Urinary bladder (tissue), 4 donors: Measurements from ENCODE around the gene SPECC1L. TPM values are rescaled to one million over a fixed set of nuclear protein-coding genes. Genes with fewer than 3 reads are reported as not detected.

Source experiments
- DNase-seq: peaks from one replicate; pipeline ENCODE4 v3.0.0-alpha.2; 2015; ENCODE audit errors: extremely low spot score
- H3K27ac ChIP-seq: one replicate; pipeline ENCODE4 v1.5.1; 2013; ENCODE audit warnings: low read depth, mild to moderate bottlenecking, moderate library complexity
- H3K36me3 ChIP-seq: one replicate; pipeline ENCODE4 v1.6.1; 2013; ENCODE audit warnings: mild to moderate bottlenecking, moderate library complexity; ENCODE audit not compliant: insufficient read depth
- H3K4me1 ChIP-seq: one replicate; pipeline ENCODE4 v1.6.1; 2013; ENCODE audit warnings: mild to moderate bottlenecking, moderate library complexity; ENCODE audit not compliant: insufficient read depth
- H3K4me3 ChIP-seq: one replicate; pipeline ENCODE4 v1.5.1; 2013; ENCODE audit warnings: low read depth, low read length
- WGBS: extraction: QIAGEN DNeasy Blood & Tissue Kit; methylation state at CpG from one replicate; pipeline ENCODE4 v1.1.7; 2013; 5-methylcytosine and 5-hydroxymethylcytosine counted together
- polyA plus RNA-seq: library from polyadenylated mRNA; stranded (reverse); fragments of 200-250 nt; gene quantifications from one replicate; pipeline ENCODE4 v1.2.3, GENCODE V29; 2013
- total RNA-seq: library from RNA; depleted of rRNA; stranded (reverse); fragments of >200 nt; gene quantifications from one replicate; pipeline ENCODE4 v1.2.3, GENCODE V29; 2014
- donor health status: healthy with polysubstance abuse.
- donor health status: healthy.

Gene SPECC1L
- total and polyA plus RNA-seq, 2 donors: 29.8 to 50.3 TPM

- Histone ChIP-seq H3K27ac (no peak overlapping the region), H3K36me3 (no peaks in the 10 kb centered on the region), H3K4me1 (no peaks in the 10 kb centered on the region), H3K4me3 (no peak overlapping the region)
- WGBS: 66% methylated on average over 11 of the region's 11 CpGs
- DNase-seq: no peak
These were observed 150.3 kb downstream of the SPECC1L start for GRCh38 chr22:24420977-24421343.

- no peak overlapping the region for H3K27ac ChIP-seq
- 33% methylated on average over 9 of the region's 9 CpGs for WGBS
- H3K4me3 ChIP-seq: no peak overlapping the region
- no peaks in the 10 kb centered on the region for H3K36me3 ChIP-seq
- no peaks in the 10 kb centered on the region for H3K4me1 ChIP-seq
- DNase-seq: no peak
These were observed 150.8 kb downstream of the SPECC1L start for GRCh38 chr22:24421428-24421931.

- Histone ChIP-seq H3K4me1 (no peaks in the 10 kb centered on the region), H3K4me3 (no peak overlapping the region), H3K27ac (no peak overlapping the region), H3K36me3 (no peaks in the 10 kb centered on the region)
- no peak for DNase-seq
- WGBS: 58% methylated on average over 5 of the region's 5 CpGs
These were observed 151.6 kb downstream of the SPECC1L start for GRCh38 chr22:24422102-24422665.

- H3K27ac ChIP-seq: no peak overlapping the region
- WGBS: 1% methylated on average over 56 of the region's 56 CpGs
- no peak for DNase-seq
- H3K4me1 ChIP-seq: no peaks in the 10 kb centered on the region
- H3K36me3 ChIP-seq: no peaks in the 10 kb centered on the region
- H3K4me3 ChIP-seq: peak overlapping the region; percentile 45
These were observed 152.9 kb downstream of the SPECC1L start for GRCh38 chr22:24423519-24424000.

GRCh38 chr22:24424001-24424900 is 153.6 kb downstream of the SPECC1L start:
- H3K36me3 ChIP-seq: no peaks in the 10 kb centered on the region
- H3K4me3 ChIP-seq: peak overlapping the region; percentile 45
- DNase-seq: no peak
- 10% methylated on average over 105 of the region's 105 CpGs for WGBS
- H3K4me1 ChIP-seq: no peaks in the 10 kb centered on the region
- no peak overlapping the region for H3K27ac ChIP-seq

GRCh38 chr22:24424901-24425775 is 154.5 kb downstream of the SPECC1L start:
- WGBS: 85% methylated on average over 31 of the region's 32 CpGs
- H3K4me1 ChIP-seq: no peaks in the 10 kb centered on the region
- H3K36me3 ChIP-seq: no peaks in the 10 kb centered on the region
- DNase-seq: no peak
- no peak overlapping the region for H3K27ac ChIP-seq
- no peak overlapping the region for H3K4me3 ChIP-seq

- WGBS: 92% methylated on average over 4 of the region's 4 CpGs
- H3K4me1 ChIP-seq: no peaks in the 10 kb centered on the region
- H3K27ac ChIP-seq: no peak overlapping the region
- H3K4me3 ChIP-seq: no peak overlapping the region
- DNase-seq: no peak
- no peaks in the 10 kb centered on the region for H3K36me3 ChIP-seq
These were observed 155.8 kb downstream of the SPECC1L start for GRCh38 chr22:24426436-24426835.

- 90% methylated on average over 19 of the region's 19 CpGs for WGBS
- DNase-seq: no peak
- H3K4me1 ChIP-seq: no peaks in the 10 kb centered on the region
- no peaks in the 10 kb centered on the region for H3K36me3 ChIP-seq
- no peak overlapping the region for H3K4me3 ChIP-seq
- no peak overlapping the region for H3K27ac ChIP-seq
These were observed 156.3 kb downstream of the SPECC1L start for GRCh38 chr22:24426851-24427499.

- Histone ChIP-seq H3K36me3 (no peaks in the 10 kb centered on the region), H3K27ac (no peak within 1 kb of the TSS), H3K4me3 (peak within 1 kb of the TSS; percentile 18), H3K4me1 (no peaks in the 10 kb centered on the region)
- WGBS: 84% methylated on average over 22 of the region's 22 CpGs
- no peak for DNase-seq
These were observed 157.0 kb downstream of the SPECC1L start, which contains the start of gene ADORA2A for GRCh38 chr22:24427500-24428164. Gene ADORA2A (plus strand): TSS chr22:24427599. CDS start chr22:24433405, 5,806 bp downstream.

- H3K4me3 ChIP-seq: no peak overlapping the region
- H3K36me3 ChIP-seq: no peaks in the 10 kb centered on the region
- H3K4me1 ChIP-seq: peaks cover 1% of the 10 kb centered on the region
- no peak overlapping the region for H3K27ac ChIP-seq
- no peak for DNase-seq
- 77% methylated on average over 11 of the region's 11 CpGs for WGBS
These were observed 158.2 kb downstream of the SPECC1L start for GRCh38 chr22:24428751-24429410.

- Histone ChIP-seq H3K36me3 (no peaks in the 10 kb centered on the region), H3K4me1 (peaks cover 2% of the 10 kb centered on the region), H3K27ac (no peak overlapping the region), H3K4me3 (no peak overlapping the region)
- 66% methylated on average over 22 of the region's 22 CpGs for WGBS
- DNase-seq: no peak
These were observed 159.1 kb downstream of the SPECC1L start for GRCh38 chr22:24429411-24430365.
